RWPE2 (cell line): ENCODE measurements around the gene RIMKLB.

Experiments used
- ATAC-seq: fragments of 200-7000 bp; cut with Tn5 transposase; 3 replicates; pipeline ENCODE4 v1.9.1; 2021; ENCODE audit warnings: low read depth
- DNase-seq: peaks from one replicate; pipeline ENCODE4 v3.0.0-alpha.2; 2020; ENCODE audit warnings: low spot score
- H3K27ac ChIP-seq: fragments of 450-650 bp; 2 replicates; pipeline ENCODE4 v1.5.1; 2017; ENCODE audit warnings: mild to moderate bottlenecking; ENCODE audit not compliant: poor library complexity, severe bottlenecking
- H3K27me3 ChIP-seq: fragments of 250-450 bp; sonication (Bioruptor Pico); 2 replicates; pipeline ENCODE4 v1.5.1; 2021; ENCODE audit warnings: mild to moderate bottlenecking, moderate library complexity; ENCODE audit not compliant: insufficient read depth, poor library complexity, severe bottlenecking
- H3K36me3 ChIP-seq: fragments of 250-450 bp; sonication (Bioruptor Pico); 2 replicates; pipeline ENCODE4 v1.5.1; 2020; ENCODE audit warnings: low read depth, mild to moderate bottlenecking, moderate library complexity
- H3K4me1 ChIP-seq: fragments of 250-450 bp; sonication (Bioruptor Pico); 2 replicates; pipeline ENCODE4 v1.5.1; 2021; ENCODE audit warnings: mild to moderate bottlenecking, moderate library complexity; ENCODE audit not compliant: insufficient read depth, poor library complexity, severe bottlenecking
- H3K4me3 ChIP-seq: fragments of 250-450 bp; sonication (Bioruptor Pico); 2 replicates; pipeline ENCODE4 v1.5.1; 2021; ENCODE audit warnings: mild to moderate bottlenecking, moderate library complexity; ENCODE audit not compliant: severe bottlenecking
- H3K9me3 ChIP-seq: fragments of 250-450 bp; sonication (Bioruptor Pico); 2 replicates; pipeline ENCODE4 v1.5.1; 2021; ENCODE audit warnings: mild to moderate bottlenecking, moderate library complexity; ENCODE audit not compliant: severe bottlenecking
- CTCF ChIP-seq: fragments of 450-650 bp; IDR thresholded peaks from one replicate; pipeline ENCODE4 v1.5.1; 2017; ENCODE audit warnings: mild to moderate bottlenecking, moderate library complexity; ENCODE audit not compliant: poor library complexity, severe bottlenecking

RIMKLB gene

GRCh38 chr12:8668441-8668840 lies 29.4 kb upstream of the RIMKLB start:
- ATAC-seq (no peak), DNase-seq (no peak)
- no peaks in the 10 kb centered on the region for H3K36me3 ChIP-seq
- H3K27me3 ChIP-seq = no peaks in the 10 kb centered on the region
- TF ChIP-seq CTCF = no peak
- H3K27ac ChIP-seq = no peak overlapping the region
- H3K4me1 ChIP-seq = no peaks in the 10 kb centered on the region
- no peaks in the 10 kb centered on the region for H3K9me3 ChIP-seq
- no peak overlapping the region for H3K4me3 ChIP-seq

- H3K27me3 ChIP-seq = no peaks in the 10 kb centered on the region
- no peak for TF ChIP-seq CTCF
- no peaks in the 10 kb centered on the region for H3K9me3 ChIP-seq
- no peaks in the 10 kb centered on the region for H3K36me3 ChIP-seq
- DNase-seq = no peak
- ATAC-seq = no peak
- no peak overlapping the region for H3K4me3 ChIP-seq
- no peak overlapping the region for H3K27ac ChIP-seq
- no peaks in the 10 kb centered on the region for H3K4me1 ChIP-seq
Measured at GRCh38 chr12:8672381-8672780, 25.4 kb upstream of the RIMKLB start.

- ATAC-seq (no peak), DNase-seq (no peak)
- Histone ChIP-seq H3K27ac (peak overlapping the region; percentile 95), H3K4me3 (no peak overlapping the region), H3K9me3 (no peaks in the 10 kb centered on the region), H3K27me3 (no peaks in the 10 kb centered on the region), H3K4me1 (peaks cover 10% of the 10 kb centered on the region), H3K36me3 (no peaks in the 10 kb centered on the region)
- no peak for TF ChIP-seq CTCF
Measured at GRCh38 chr12:8675591-8676036, 22.2 kb upstream of the RIMKLB start.

- no peaks in the 10 kb centered on the region for H3K36me3 ChIP-seq
- H3K27ac ChIP-seq = peak overlapping the region; percentile 95
- no peaks in the 10 kb centered on the region for H3K9me3 ChIP-seq
- no peaks in the 10 kb centered on the region for H3K27me3 ChIP-seq
- no peak for TF ChIP-seq CTCF
- ATAC-seq = no peak
- no peak for DNase-seq
- peaks cover 20% of the 10 kb centered on the region for H3K4me1 ChIP-seq
- H3K4me3 ChIP-seq = no peak overlapping the region
Measured at GRCh38 chr12:8676651-8677050, 21.1 kb upstream of the RIMKLB start.

- Histone ChIP-seq H3K4me1 (peaks cover 22% of the 10 kb centered on the region), H3K4me3 (no peak overlapping the region), H3K9me3 (no peaks in the 10 kb centered on the region), H3K36me3 (no peaks in the 10 kb centered on the region), H3K27me3 (no peaks in the 10 kb centered on the region), H3K27ac (peak overlapping the region; percentile 95)
- ATAC-seq (no peak), DNase-seq (no peak)
- TF ChIP-seq CTCF = no peak
Measured at GRCh38 chr12:8677362-8677761, 20.4 kb upstream of the RIMKLB start.
